OCI-LY3 (cell line): Measurements from ENCODE around the gene CCDC92.

ENCODE experiments used
- CTCF ChIP-seq: fragments of 200-600, 300-600 bp; sonication (generic); IDR thresholded peaks from 2 replicates; pipeline ENCODE4 v1.5.1; 2014; ENCODE audit warnings: antibody characterized with exemption, low read length, low read depth
- EZH2phosphoT487 ChIP-seq: fragments of 200-600 bp; shearing (Covaris generic); IDR thresholded peaks from 2 replicates; pipeline ENCODE4 v1.6.1; 2018; ENCODE audit warnings: antibody characterized with exemption, mixed run types, low read depth

DNA sequence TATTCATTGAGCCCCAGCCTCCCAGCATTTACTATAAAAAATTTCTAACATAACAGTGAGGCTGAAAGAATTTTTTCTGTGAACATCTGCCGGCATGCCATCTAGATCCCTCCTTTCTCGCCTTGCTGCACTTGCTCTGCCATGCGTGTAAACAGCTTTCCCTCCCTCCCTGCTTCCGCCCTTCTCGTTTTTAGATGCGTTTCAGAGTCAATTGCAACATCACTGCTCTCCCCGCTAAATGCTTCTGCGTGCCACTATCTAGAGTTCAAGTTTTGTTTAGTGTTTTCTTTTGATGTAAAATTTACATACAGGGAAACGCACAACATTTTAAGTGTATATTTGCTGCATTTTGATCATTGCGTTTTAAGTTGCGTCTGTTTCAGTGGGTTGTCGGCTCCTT is 83.6 kb downstream of the CCDC92 start:
- TF ChIP-seq CTCF = no peak
- TF ChIP-seq EZH2phosphoT487 = no peak
